LNCaP clone FGC (cell line): ENCODE measurements around the gene GRAMD4.

ENCODE experiments used
- DNase-seq: peaks from one replicate; pipeline ENCODE4 v3.0.0-alpha.2; 2011; ENCODE audit warnings: low read depth
- H3K4me3 ChIP-seq: 2 replicates; pipeline ENCODE4 v1.5.1; 2011; ENCODE audit warnings: mild to moderate bottlenecking, low read depth, low read length, control low read depth
- TF ChIP-seq, protein P1 (sequence below): IDR thresholded peaks from 2 replicates; pipeline ENCODE4 v1.5.1; 2012; ENCODE audit warnings: mild to moderate bottlenecking; ENCODE audit not compliant: control insufficient read depth, insufficient read depth; ENCODE audit errors: extremely low read depth

The GRAMD4 gene

DNA sequence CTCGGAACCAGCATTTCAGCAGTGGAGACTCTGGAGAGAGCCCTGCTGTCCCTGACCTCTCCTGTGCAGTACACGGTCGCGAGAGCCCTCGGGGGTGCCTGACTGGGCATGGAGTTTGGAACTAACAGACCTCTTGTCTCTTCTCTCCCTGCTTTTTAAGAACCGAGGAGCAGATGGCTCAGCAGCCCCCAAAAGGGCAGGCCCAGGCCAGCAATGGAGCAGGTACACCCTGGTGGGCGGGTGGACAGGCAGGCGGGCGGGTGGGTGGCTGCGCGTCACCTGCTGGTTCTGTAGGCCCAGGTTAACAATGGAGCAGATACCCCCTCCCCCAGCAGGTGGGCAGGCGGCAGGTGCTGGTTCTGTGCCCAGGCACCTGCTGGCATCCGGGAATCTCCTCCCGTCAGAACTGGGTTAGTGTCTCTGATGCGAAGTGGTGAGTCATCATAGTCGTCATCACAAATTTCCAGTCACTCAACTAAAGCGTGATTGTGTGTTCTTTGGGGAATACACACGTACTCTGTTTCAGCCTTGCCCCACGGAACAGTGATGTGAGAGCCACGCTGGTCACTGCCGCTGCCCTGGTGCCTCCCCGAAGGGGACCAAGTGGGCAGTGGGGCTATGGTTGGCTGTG, 41.1 kb downstream of the GRAMD4 start:
- H3K4me3 ChIP-seq, result peak overlapping the region; percentile 16; the same call in 1 of the 2 replicates
- TF ChIP-seq, protein P1, sequence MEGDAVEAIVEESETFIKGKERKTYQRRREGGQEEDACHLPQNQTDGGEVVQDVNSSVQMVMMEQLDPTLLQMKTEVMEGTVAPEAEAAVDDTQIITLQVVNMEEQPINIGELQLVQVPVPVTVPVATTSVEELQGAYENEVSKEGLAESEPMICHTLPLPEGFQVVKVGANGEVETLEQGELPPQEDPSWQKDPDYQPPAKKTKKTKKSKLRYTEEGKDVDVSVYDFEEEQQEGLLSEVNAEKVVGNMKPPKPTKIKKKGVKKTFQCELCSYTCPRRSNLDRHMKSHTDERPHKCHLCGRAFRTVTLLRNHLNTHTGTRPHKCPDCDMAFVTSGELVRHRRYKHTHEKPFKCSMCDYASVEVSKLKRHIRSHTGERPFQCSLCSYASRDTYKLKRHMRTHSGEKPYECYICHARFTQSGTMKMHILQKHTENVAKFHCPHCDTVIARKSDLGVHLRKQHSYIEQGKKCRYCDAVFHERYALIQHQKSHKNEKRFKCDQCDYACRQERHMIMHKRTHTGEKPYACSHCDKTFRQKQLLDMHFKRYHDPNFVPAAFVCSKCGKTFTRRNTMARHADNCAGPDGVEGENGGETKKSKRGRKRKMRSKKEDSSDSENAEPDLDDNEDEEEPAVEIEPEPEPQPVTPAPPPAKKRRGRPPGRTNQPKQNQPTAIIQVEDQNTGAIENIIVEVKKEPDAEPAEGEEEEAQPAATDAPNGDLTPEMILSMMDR, result no peak
- DNase-seq, result peak; percentile 67

DNA sequence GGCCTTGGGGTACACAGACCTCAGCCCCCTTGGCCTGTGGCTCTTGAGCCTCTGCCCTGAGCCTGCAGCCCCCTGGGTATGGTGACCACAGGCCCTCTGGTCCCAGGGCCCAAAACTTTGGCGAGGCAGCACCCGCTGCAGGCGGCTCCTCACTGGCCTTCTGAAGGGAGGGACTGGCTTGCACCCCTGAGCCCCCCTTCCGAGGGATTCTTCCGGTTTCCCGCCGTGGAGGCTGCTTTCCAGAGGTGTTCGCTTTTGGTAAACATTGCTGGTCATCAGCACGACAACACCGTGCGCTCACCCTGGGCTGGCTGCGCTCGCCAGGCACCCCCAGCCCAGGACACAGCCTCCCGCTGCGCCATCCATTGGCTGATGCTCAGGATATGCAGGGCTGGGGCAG, 42.0 kb downstream of the GRAMD4 start:
- DNase-seq, result no peak
- no peak overlapping the region for H3K4me3 ChIP-seq
- TF ChIP-seq, protein P1, result no peak

GRCh38 chr22:46663001-46663400, 42.8 kb downstream of the GRAMD4 start:
- no peak for DNase-seq
- H3K4me3 ChIP-seq, result no peak overlapping the region
- TF ChIP-seq, protein P1, result no peak

- DNase-seq, result no peak
- TF ChIP-seq, protein P1, result no peak
- no peak overlapping the region for H3K4me3 ChIP-seq
These were observed 43.4 kb downstream of the GRAMD4 start for GRCh38 chr22:46663436-46664100.

DNA sequence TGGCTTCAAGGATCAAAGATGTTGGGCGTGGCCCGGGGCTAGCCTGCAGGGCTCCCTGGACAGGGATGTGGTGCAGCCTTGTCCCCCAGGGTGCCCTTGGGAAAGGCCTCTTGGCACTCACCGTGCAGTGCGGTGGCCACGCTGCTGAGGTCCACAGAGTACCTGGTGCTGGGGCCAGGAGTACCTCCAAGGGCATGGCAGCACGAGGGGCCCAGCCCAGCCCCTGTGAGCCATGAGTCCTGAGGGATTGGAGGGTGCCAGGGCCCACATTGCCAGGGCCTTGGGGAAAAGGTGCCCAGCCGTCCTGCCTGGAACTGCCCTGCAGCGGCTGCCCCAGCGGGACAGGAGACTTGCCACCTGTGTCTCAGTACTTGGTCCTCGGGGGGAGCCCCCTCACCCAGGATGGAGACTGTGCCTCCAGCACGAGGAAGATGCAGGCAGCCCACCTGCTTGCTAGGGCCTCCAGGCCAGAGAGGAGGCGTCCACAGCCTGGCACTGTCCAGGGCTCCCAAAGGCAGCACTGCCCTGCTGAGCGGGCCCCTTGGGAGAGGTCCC, 44.2 kb downstream of the GRAMD4 start:
- no peak overlapping the region for H3K4me3 ChIP-seq
- TF ChIP-seq, protein P1, result no peak
- DNase-seq, result no peak

DNA sequence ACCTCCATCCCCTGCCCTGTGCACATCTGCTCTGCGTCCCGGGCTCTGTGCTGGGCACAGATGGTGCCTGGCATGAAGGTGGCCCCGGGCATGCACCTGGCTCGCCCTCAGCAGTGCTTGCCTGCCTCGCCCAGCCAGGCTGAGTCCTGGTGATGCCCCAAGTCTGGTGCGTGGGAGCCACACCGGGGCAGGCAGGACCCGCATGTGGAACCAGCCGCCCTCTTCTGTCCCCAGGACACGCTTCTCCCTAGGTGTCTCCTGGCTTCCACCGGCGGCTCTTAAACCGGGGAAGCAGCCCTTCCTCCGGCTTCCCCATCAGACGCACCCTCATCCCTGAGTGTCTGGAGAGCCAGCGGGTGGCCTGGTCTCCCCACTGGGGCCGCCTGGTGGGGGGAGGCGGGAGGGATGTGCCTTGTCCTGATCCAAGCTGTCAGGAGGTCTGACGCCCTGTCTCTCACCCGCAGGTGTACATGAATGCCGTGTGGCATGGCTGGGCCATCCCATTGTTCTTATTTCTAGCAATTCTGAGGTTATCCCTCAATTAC, 45.0 kb downstream of the GRAMD4 start:
- DNase-seq, result no peak
- TF ChIP-seq, protein P1, result no peak
- H3K4me3 ChIP-seq, result no peak overlapping the region
